Nephron (organoid): ENCODE measurements around the gene TNN.

Experiments
- H3K27ac Mint-ChIP-seq, 3 experiments: 2 replicates each; pipeline ENCODE4 v1.8.0; 2020; ENCODE audit warnings: mixed read lengths in 3 of 3, mild to moderate bottlenecking in 2 of 3, moderate library complexity in 1 of 3
- H3K27me3 Mint-ChIP-seq: 2 replicates; pipeline ENCODE4 v1.8.0; 2021; ENCODE audit warnings: low read depth, mild to moderate bottlenecking, moderate library complexity, mixed read lengths
- H3K36me3 Mint-ChIP-seq: 2 replicates; pipeline ENCODE4 v1.8.0; 2020; ENCODE audit warnings: low read depth, mixed read lengths
- H3K4me1 Mint-ChIP-seq: 2 replicates; pipeline ENCODE4 v1.8.0; 2020; ENCODE audit warnings: mixed read lengths
- H3K4me3 Mint-ChIP-seq, 3 experiments: 2 replicates each; pipeline ENCODE4 v1.8.0; 2020; ENCODE audit warnings: mild to moderate bottlenecking in 3 of 3, mixed read lengths in 3 of 3, moderate library complexity in 2 of 3
- H3K9me3 Mint-ChIP-seq: 2 replicates; pipeline ENCODE4 v1.8.0; 2020; ENCODE audit warnings: mixed read lengths
- CTCF ChIP-seq, 3 experiments: fragments of 200-600 bp; sonication (generic); IDR thresholded peaks; one replicate each; pipeline ENCODE4 v1.5.0; 2021; ENCODE audit warnings: antibody characterized with exemption in 3 of 3; ENCODE audit not compliant: unreplicated experiment in 3 of 3

The TNN gene

GRCh38 chr1:175078629-175079028, 11.0 kb downstream of the TNN start:
- peaks cover 2% of the 10 kb centered on the region for H3K4me1 Mint-ChIP-seq
- no peak for TF ChIP-seq CTCF (IDR thresholded peaks at IDR 0.05; ENCODE audit: unreplicated experiment in 3 of 3)
- no peaks in the 10 kb centered on the region for H3K9me3 Mint-ChIP-seq
- H3K36me3 Mint-ChIP-seq, result no peaks in the 10 kb centered on the region
- H3K4me3 Mint-ChIP-seq, result no peak overlapping the region
- H3K27ac Mint-ChIP-seq, result no peak overlapping the region
- H3K27me3 Mint-ChIP-seq, result peaks cover 3% of the 10 kb centered on the region

GRCh38 chr1:175079338-175079737, 11.7 kb downstream of the TNN start:
- no peak overlapping the region for H3K27ac Mint-ChIP-seq
- H3K4me1 Mint-ChIP-seq, result no peaks in the 10 kb centered on the region
- no peak for TF ChIP-seq CTCF (IDR thresholded peaks at IDR 0.05; ENCODE audit: unreplicated experiment in 3 of 3)
- no peaks in the 10 kb centered on the region for H3K9me3 Mint-ChIP-seq
- no peaks in the 10 kb centered on the region for H3K36me3 Mint-ChIP-seq
- H3K27me3 Mint-ChIP-seq, result peaks cover 3% of the 10 kb centered on the region
- no peak overlapping the region for H3K4me3 Mint-ChIP-seq

GRCh38 chr1:175080030-175080429, 12.4 kb downstream of the TNN start:
- H3K4me1 Mint-ChIP-seq, result no peaks in the 10 kb centered on the region
- no peak overlapping the region for H3K27ac Mint-ChIP-seq
- no peak overlapping the region for H3K4me3 Mint-ChIP-seq
- no peaks in the 10 kb centered on the region for H3K36me3 Mint-ChIP-seq
- H3K27me3 Mint-ChIP-seq, result peaks cover 3% of the 10 kb centered on the region
- no peak for TF ChIP-seq CTCF (IDR thresholded peaks at IDR 0.05; ENCODE audit: unreplicated experiment in 3 of 3)
- H3K9me3 Mint-ChIP-seq, result no peaks in the 10 kb centered on the region

GRCh38 chr1:175081983-175082382, 14.3 kb downstream of the TNN start:
- H3K36me3 Mint-ChIP-seq, result no peaks in the 10 kb centered on the region
- TF ChIP-seq CTCF (IDR thresholded peaks at IDR 0.05; ENCODE audit: unreplicated experiment in 3 of 3), result no peak
- no peaks in the 10 kb centered on the region for H3K4me1 Mint-ChIP-seq
- peaks cover 3% of the 10 kb centered on the region for H3K27me3 Mint-ChIP-seq
- H3K27ac Mint-ChIP-seq, result no peak overlapping the region
- no peak overlapping the region for H3K4me3 Mint-ChIP-seq
- no peaks in the 10 kb centered on the region for H3K9me3 Mint-ChIP-seq

GRCh38 chr1:175088525-175088951, 20.9 kb downstream of the TNN start:
- H3K4me1 Mint-ChIP-seq, result peaks cover 24% of the 10 kb centered on the region
- H3K27ac Mint-ChIP-seq, result peak overlapping the region in 2 of 3 experiments; percentile 24 to 61
- no peaks in the 10 kb centered on the region for H3K36me3 Mint-ChIP-seq
- no peak for TF ChIP-seq CTCF (IDR thresholded peaks at IDR 0.05; ENCODE audit: unreplicated experiment in 3 of 3)
- no peaks in the 10 kb centered on the region for H3K27me3 Mint-ChIP-seq
- H3K9me3 Mint-ChIP-seq, result no peaks in the 10 kb centered on the region
- no peak overlapping the region for H3K4me3 Mint-ChIP-seq

GRCh38 chr1:175089136-175089718, 21.6 kb downstream of the TNN start:
- H3K4me1 Mint-ChIP-seq, result peaks cover 24% of the 10 kb centered on the region
- H3K27ac Mint-ChIP-seq, result no peak overlapping the region
- H3K9me3 Mint-ChIP-seq, result no peaks in the 10 kb centered on the region
- TF ChIP-seq CTCF (IDR thresholded peaks at IDR 0.05; ENCODE audit: unreplicated experiment in 3 of 3), result no peak
- H3K27me3 Mint-ChIP-seq, result no peaks in the 10 kb centered on the region
- no peak overlapping the region for H3K4me3 Mint-ChIP-seq
- no peaks in the 10 kb centered on the region for H3K36me3 Mint-ChIP-seq
